Measurements from ENCODE around the gene PSMC3IP. TPM values are rescaled to one million over a fixed set of nuclear protein-coding genes. Genes with fewer than 3 reads are reported as not detected.

PSMC3IP gene
- total and polyA plus RNA-seq, 2 donors (not counting 3 experiments of a cell fraction or from before 2014, with no cell fraction given) = 5.9 to 19.3 TPM

DNA sequence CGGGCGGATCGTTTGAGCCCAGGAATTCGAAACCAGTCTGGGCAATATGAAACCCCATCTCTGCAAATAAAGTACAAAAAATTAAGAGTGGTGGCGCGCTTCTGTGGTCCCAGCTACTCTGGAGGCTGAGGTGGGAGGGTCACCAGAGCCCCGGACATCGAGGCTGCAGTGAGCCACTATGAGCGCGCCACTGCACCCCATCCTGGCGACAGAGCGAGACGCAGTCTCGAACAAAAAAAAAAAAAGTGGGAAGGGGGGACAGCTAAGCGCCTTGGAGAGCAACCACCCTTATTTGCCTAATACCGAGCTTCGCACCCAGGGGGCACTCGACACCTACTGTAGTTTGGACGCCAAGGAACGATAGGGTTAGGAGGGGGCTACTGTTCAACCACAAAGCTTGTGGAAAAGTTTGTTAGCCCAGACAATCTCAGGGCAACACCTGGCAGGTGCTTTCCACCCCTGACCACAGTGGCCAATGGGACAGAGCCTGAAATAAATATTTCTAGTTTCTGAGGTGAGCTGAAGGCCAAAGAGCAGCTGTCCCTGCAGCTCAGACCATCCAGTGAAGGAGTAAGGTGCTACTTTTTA lies 847 bp upstream of the PSMC3IP start:
- Histone ChIP-seq H3K9me3 (replicated peaks; ENCODE audit: control insufficient read depth, insufficient read depth, low read length) (no peaks in the 10 kb centered on the region), H3K79me2 (ENCODE audit: control insufficient read depth, insufficient read depth, low read length) (peaks cover 17% of the 10 kb centered on the region), H3K4me3 (replicated peaks in 1 of 3; ENCODE audit: insufficient read depth in 1 of 3, low read depth in 1 of 3, low read length in 3 of 3) (peak overlapping the region; percentile 53 to 80 (median 76)), H3K27ac (ENCODE audit: insufficient read depth, low read depth, low read length) (peak overlapping the region; percentile 42), H3K9me1 (replicated peaks; ENCODE audit: control insufficient read depth, extremely low read depth, insufficient read depth, low read length) (no peaks in the 10 kb centered on the region), H3K27me3 (ENCODE audit: control insufficient read depth in 2 of 2, insufficient read depth in 2 of 2, low read length in 2 of 2) (no peaks in the 10 kb centered on the region), H2AFZ (ENCODE audit: low read depth, low read length) (no peak overlapping the region), H4K20me1 (replicated peaks; ENCODE audit: control insufficient read depth, extremely low read depth, insufficient read depth, low read length) (no peaks in the 10 kb centered on the region), H3K4me2 (ENCODE audit: insufficient read depth, low read length) (peak overlapping the region; percentile 82), H3K9ac (replicated peaks; ENCODE audit: extremely low read depth, insufficient read depth, low read length) (peak overlapping the region; percentile 74), H3K4me1 (ENCODE audit: control insufficient read depth, extremely low read depth, insufficient read depth, low read length) (peaks cover 18% of the 10 kb centered on the region), H3K36me3 (ENCODE audit: control insufficient read depth in 2 of 2, extremely low read depth in 1 of 2, insufficient read depth in 2 of 2, low read length in 2 of 2) (peaks cover 6 to 33% of the 10 kb centered on the region in 2 experiments)
- DNase-seq (ENCODE audit: low read depth, low spot score) (peak; percentile 80), FAIRE-seq (no peak)
- dilution Hi-C loops (cut with MboI; ENCODE audit: extremely low pct_ligation_motif_present, low sequenced_read_pairs) = no loop called here
- TF ChIP-seq MYC (IDR thresholded peaks at IDR 0.05; ENCODE audit: low read depth, low read length) = no peak
- TF ChIP-seq, protein P1, sequence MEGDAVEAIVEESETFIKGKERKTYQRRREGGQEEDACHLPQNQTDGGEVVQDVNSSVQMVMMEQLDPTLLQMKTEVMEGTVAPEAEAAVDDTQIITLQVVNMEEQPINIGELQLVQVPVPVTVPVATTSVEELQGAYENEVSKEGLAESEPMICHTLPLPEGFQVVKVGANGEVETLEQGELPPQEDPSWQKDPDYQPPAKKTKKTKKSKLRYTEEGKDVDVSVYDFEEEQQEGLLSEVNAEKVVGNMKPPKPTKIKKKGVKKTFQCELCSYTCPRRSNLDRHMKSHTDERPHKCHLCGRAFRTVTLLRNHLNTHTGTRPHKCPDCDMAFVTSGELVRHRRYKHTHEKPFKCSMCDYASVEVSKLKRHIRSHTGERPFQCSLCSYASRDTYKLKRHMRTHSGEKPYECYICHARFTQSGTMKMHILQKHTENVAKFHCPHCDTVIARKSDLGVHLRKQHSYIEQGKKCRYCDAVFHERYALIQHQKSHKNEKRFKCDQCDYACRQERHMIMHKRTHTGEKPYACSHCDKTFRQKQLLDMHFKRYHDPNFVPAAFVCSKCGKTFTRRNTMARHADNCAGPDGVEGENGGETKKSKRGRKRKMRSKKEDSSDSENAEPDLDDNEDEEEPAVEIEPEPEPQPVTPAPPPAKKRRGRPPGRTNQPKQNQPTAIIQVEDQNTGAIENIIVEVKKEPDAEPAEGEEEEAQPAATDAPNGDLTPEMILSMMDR (IDR thresholded peaks at IDR 0.05; ENCODE audit: extremely low read depth in 1 of 2, insufficient read depth in 1 of 2, low read depth in 1 of 2, low read length in 2 of 2) = peak; percentile 66 to 79
- intact Hi-C loops (cut with micrococcal nuclease) = loop anchor here (1.0 to 5.0 kb wide), 4 partner anchors 101 to 359 kb away; partner anchors contain the start of gene BECN1
- CTCF ChIA-PET = interaction anchor here (0.6 to 7.0 kb wide), 63 partner anchors 9 to 420 kb away, joined by 3 to 235 read pairs (median 5); partner anchors contain the start of genes BECN1, CCR10, CNTD1 and CNTNAP1
- BruUV-seq (replicated peaks) = no TSS peak
- POLR2A ChIA-PET = interaction anchor here (1.3 kb wide), 1 partner anchor 99 kb away, joined by 4 read pairs; the partner anchor contains the start of gene PLEKHH3

DNA sequence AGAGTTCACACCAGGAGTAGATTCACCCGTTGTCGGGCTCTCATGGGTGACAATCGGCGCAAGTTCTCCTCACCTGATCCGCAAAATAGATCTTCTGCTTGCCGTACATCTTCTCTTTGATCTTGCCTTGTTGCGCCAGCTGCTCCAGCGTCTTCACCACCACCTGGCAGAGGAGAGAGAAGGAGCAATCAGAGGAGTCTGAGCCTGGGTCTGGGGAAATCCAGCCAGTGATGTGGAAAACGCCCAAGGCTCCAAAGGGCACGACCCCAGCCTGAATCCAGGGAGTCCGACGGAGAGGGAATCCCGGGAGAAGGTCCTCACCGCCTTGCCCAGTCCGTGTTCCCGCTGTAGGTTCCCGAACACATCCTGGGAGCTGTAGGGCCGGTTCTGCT lies 393 bp downstream of the PSMC3IP start:
- TF ChIP-seq GATA2 (IDR thresholded peaks at IDR 0.05; ENCODE audit: insufficient read depth, insufficient read length, low read depth, low read length) = no peak
- no peak for FAIRE-seq
- Histone ChIP-seq H2AFZ (ENCODE audit: low read depth, low read length) (peak overlapping the region; percentile 35), H3K36me3 (ENCODE audit: control insufficient read depth in 2 of 2, extremely low read depth in 1 of 2, insufficient read depth in 2 of 2, low read length in 2 of 2) (peaks cover 10 to 32% of the 10 kb centered on the region in 2 experiments), H3K9me3 (replicated peaks; ENCODE audit: control insufficient read depth, insufficient read depth, low read length) (no peaks in the 10 kb centered on the region), H3K79me2 (ENCODE audit: control insufficient read depth, insufficient read depth, low read length) (peaks cover 17% of the 10 kb centered on the region), H3K4me2 (ENCODE audit: insufficient read depth, low read length) (peak overlapping the region; percentile 92), H3K27me3 (ENCODE audit: control insufficient read depth in 2 of 2, insufficient read depth in 2 of 2, low read length in 2 of 2) (no peaks in the 10 kb centered on the region), H3K9me1 (replicated peaks; ENCODE audit: control insufficient read depth, extremely low read depth, insufficient read depth, low read length) (no peaks in the 10 kb centered on the region), H3K4me1 (ENCODE audit: control insufficient read depth, extremely low read depth, insufficient read depth, low read length) (peaks cover 18% of the 10 kb centered on the region), H3K27ac (ENCODE audit: insufficient read depth, low read depth, low read length) (peak overlapping the region; percentile 50), H3K9ac (replicated peaks; ENCODE audit: extremely low read depth, insufficient read depth, low read length) (peak overlapping the region; percentile 76), H4K20me1 (replicated peaks; ENCODE audit: control insufficient read depth, extremely low read depth, insufficient read depth, low read length) (no peaks in the 10 kb centered on the region), H3K4me3 (replicated peaks in 1 of 3; ENCODE audit: insufficient read depth in 1 of 3, low read depth in 1 of 3, low read length in 3 of 3) (peak overlapping the region; percentile 53 to 80 (median 76))
- DNase-seq (ENCODE audit: low read depth, low spot score) = no peak
- no TSS peak for BruUV-seq (replicated peaks)
- intact Hi-C loops (cut with micrococcal nuclease) = loop anchor here (1.0 to 5.0 kb wide), 3 partner anchors 10 to 360 kb away; partner anchors contain the start of genes MLX, RETREG3 and TUBG1
- dilution Hi-C loops (cut with MboI; ENCODE audit: extremely low pct_ligation_motif_present, low sequenced_read_pairs) = no loop called here
- CTCF ChIA-PET = interaction anchor here (1.1 to 7.0 kb wide), 19 partner anchors 9 to 421 kb away, joined by 3 to 235 read pairs (median 9); partner anchors contain the start of genes BECN1, CCR10, CNTNAP1 and MLX
- POLR2A ChIA-PET = interaction anchor here (0.5 kb wide), 1 partner anchor 223 kb away, joined by 10 read pairs; no protein-coding TSS in a partner anchor

Data from endothelial cell of umbilical vein (primary cell).